RKO (cell line): ENCODE data around the gene TNP1.

ENCODE experiments used
- DNase-seq: peaks from one replicate; pipeline ENCODE4 v3.0.0-alpha.2; 2016; ENCODE audit warnings: low spot score

The TNP1 gene

GRCh38 chr2:216859944-216860343 lies at the start of gene TNP1:
TNP1 (minus strand) TSS chr2:216860064; CDS start chr2:216860034, 30 bp downstream.
- DNase-seq: no peak

GRCh38 chr2:216908300-216908699 lies 48.4 kb upstream of the TNP1 start:
- DNase-seq: no peak

- no peak for DNase-seq
Measured at GRCh38 chr2:216905649-216906329, 45.9 kb upstream of the TNP1 start.

- DNase-seq: no peak
Measured at GRCh38 chr2:216904974-216905373, 45.1 kb upstream of the TNP1 start.

- no peak for DNase-seq
Measured at GRCh38 chr2:216904554-216904953, 44.7 kb upstream of the TNP1 start.

- no peak for DNase-seq
Measured at GRCh38 chr2:216903470-216903869, 43.6 kb upstream of the TNP1 start.

GRCh38 chr2:216901273-216901672 lies 41.4 kb upstream of the TNP1 start:
- no peak for DNase-seq

- no peak for DNase-seq
Measured at GRCh38 chr2:216900406-216900805, 40.5 kb upstream of the TNP1 start.

GRCh38 chr2:216897561-216898203 lies 37.8 kb upstream of the TNP1 start:
- DNase-seq: no peak

- no peak for DNase-seq
Measured at GRCh38 chr2:216890138-216890537, 30.3 kb upstream of the TNP1 start.

GRCh38 chr2:216888887-216889622 lies 29.2 kb upstream of the TNP1 start:
- no peak for DNase-seq

GRCh38 chr2:216888081-216888480 lies 28.2 kb upstream of the TNP1 start:
- no peak for DNase-seq

- no peak for DNase-seq
Measured at GRCh38 chr2:216887138-216887537, 27.3 kb upstream of the TNP1 start.

GRCh38 chr2:216885117-216885553 lies 25.3 kb upstream of the TNP1 start:
- no peak for DNase-seq

GRCh38 chr2:216884347-216884746 lies 24.5 kb upstream of the TNP1 start:
- no peak for DNase-seq

GRCh38 chr2:216882876-216883275 lies 23.0 kb upstream of the TNP1 start:
- no peak for DNase-seq

- DNase-seq: no peak
Measured at GRCh38 chr2:216881411-216881810, 21.5 kb upstream of the TNP1 start.

- DNase-seq: no peak
Measured at GRCh38 chr2:216880509-216881184, 20.8 kb upstream of the TNP1 start.

GRCh38 chr2:216879727-216880508 lies 20.1 kb upstream of the TNP1 start:
- DNase-seq: no peak

GRCh38 chr2:216878072-216878471 lies 18.2 kb upstream of the TNP1 start:
- no peak for DNase-seq

- DNase-seq: no peak
Measured at GRCh38 chr2:216877085-216877484, 17.2 kb upstream of the TNP1 start.

GRCh38 chr2:216875862-216876261 lies 16.0 kb upstream of the TNP1 start:
- DNase-seq: no peak
